HepG2 (cell line): Measurements from ENCODE around the gene RHBDF2. TPM values are rescaled to one million over a fixed set of nuclear protein-coding genes. Genes with fewer than 3 reads are reported as not detected.
A peak's percentile ranks its signal among the peaks of the same experiment; 100 is the strongest.

ENCODE experiments used
- CBX5 ChIP-seq: sonication (generic); formaldehyde crosslinking; IDR thresholded peaks from 2 replicates; pipeline ENCODE4 v1.4.0; 2020; ENCODE audit warnings: missing genetic modification reagents, borderline replicate concordance
- CEBPB ChIP-seq: IDR thresholded peaks from 2 replicates; pipeline ENCODE4 v1.6.1; 2011; ENCODE audit warnings: low read depth, low read length, improper control_type of control experiment, borderline replicate concordance
- GMEB2 ChIP-seq: IDR thresholded peaks from 2 replicates; pipeline ENCODE4 v1.6.1; 2016; ENCODE audit warnings: missing biosample characterization, missing genetic modification reagents, low read depth
- HOXA3 ChIP-seq: sonication (generic); formaldehyde crosslinking; IDR thresholded peaks from 2 replicates; pipeline ENCODE4 v1.5.0; 2020; ENCODE audit warnings: missing genetic modification reagents
- KDM5A ChIP-seq: fragments of 200-600 bp; sonication (generic); IDR thresholded peaks from 2 replicates; pipeline ENCODE4 v1.7.0; 2018; ENCODE audit warnings: antibody characterized with exemption, mild to moderate bottlenecking, low read length, borderline replicate concordance
- MXD1 ChIP-seq: sonication (generic); formaldehyde crosslinking; IDR thresholded peaks from 2 replicates; pipeline ENCODE4 v1.4.0; 2020; ENCODE audit warnings: mild to moderate bottlenecking, missing genetic modification reagents
- RARG ChIP-seq: sonication (generic); formaldehyde crosslinking; IDR thresholded peaks from 2 replicates; pipeline ENCODE4 v1.4.0; 2020; ENCODE audit warnings: low read depth, mild to moderate bottlenecking, missing genetic modification reagents
- SNAPC4 ChIP-seq: sonication (generic); formaldehyde crosslinking; IDR thresholded peaks from 2 replicates; pipeline ENCODE4 v1.4.0; 2020; ENCODE audit warnings: mild to moderate bottlenecking, missing genetic modification reagents
- UBTF ChIP-seq: sonication (generic); formaldehyde crosslinking; IDR thresholded peaks from 2 replicates; pipeline ENCODE4 v1.4.0; 2020; ENCODE audit warnings: mild to moderate bottlenecking, missing genetic modification reagents
- XBP1 ChIP-seq: sonication (generic); formaldehyde crosslinking; IDR thresholded peaks from 2 replicates; pipeline ENCODE4 v1.5.0; 2020; ENCODE audit warnings: missing genetic modification reagents
- YEATS2 ChIP-seq: sonication (generic); formaldehyde crosslinking; IDR thresholded peaks from 2 replicates; pipeline ENCODE4 v1.4.0; 2020; ENCODE audit warnings: missing genetic modification reagents, borderline replicate concordance
- ZFAT ChIP-seq: sonication (generic); formaldehyde crosslinking; conservative IDR thresholded peaks from 2 replicates; pipeline ENCODE4 v1.8.1; 2023; ENCODE audit warnings: missing genetic modification reagents, inconsistent platforms
- ZNF512B ChIP-seq: sonication (generic); formaldehyde crosslinking; IDR thresholded peaks from 2 replicates; pipeline ENCODE4 v1.5.1; 2020; ENCODE audit warnings: missing genetic modification reagents, mild to moderate bottlenecking, borderline replicate concordance
- ZNF557 ChIP-seq: sonication (generic); formaldehyde crosslinking; IDR thresholded peaks from 2 replicates; pipeline ENCODE4 v1.4.0; 2020; ENCODE audit warnings: missing genetic modification reagents
- ZNF777 ChIP-seq: sonication (generic); formaldehyde crosslinking; IDR thresholded peaks from 2 replicates; pipeline ENCODE4 v1.4.0; 2020; ENCODE audit warnings: missing genetic modification reagents
- ZNF780A ChIP-seq: sonication (generic); formaldehyde crosslinking; IDR thresholded peaks from 2 replicates; pipeline ENCODE4 v1.8.0; 2022; ENCODE audit warnings: mild to moderate bottlenecking, missing genetic modification reagents, moderate library complexity
- polyA plus RNA-seq, 8 experiments: library from polyadenylated mRNA; depleted of rRNA in 3 of 8; stranded (reverse) in 7 of 8; unstranded in 1 of 8; fragments of >200 nt; fragmentation: Illumina TruSeq in 4 of 8; extraction: Trizol in 4 of 8; gene quantifications; 2 replicates each; pipeline versions ENCODE4 v1.2.1 to v1.2.3, GENCODE V29; 2011 to 2016; ENCODE audit warnings: low read depth in 4 of 8, missing spikeins in 1 of 8, mixed read lengths in 1 of 8; ENCODE audit not compliant: insufficient read depth in 1 of 8
- total RNA-seq, 5 experiments: library from RNA; depleted of rRNA; stranded (reverse); fragments of >200 nt; fragmentation: Illumina TruSeq; extraction: Trizol; gene quantifications; 2 replicates each; pipeline ENCODE4 v1.2.3, GENCODE V29; 2016; ENCODE audit warnings: low read depth in 1 of 5

Gene RHBDF2
- total and polyA plus RNA-seq, 2 of the 13 experiments (the other 11 are each of a cell fraction or from before 2014, with no cell fraction given) = 7.8 to 24.2 TPM

GRCh38 chr17:76458580-76459490 is 42.4 kb downstream of the RHBDF2 start (continued):
- TF ChIP-seq RARG = no peak
- TF ChIP-seq HOXA3 (CRISPR knock-in tag) = no peak
- no peak for TF ChIP-seq SNAPC4
- no peak for TF ChIP-seq CEBPB
- TF ChIP-seq MXD1 (CRISPR knock-in tag) = no peak
- no peak for TF ChIP-seq YEATS2 (CRISPR knock-in tag)
- no peak for TF ChIP-seq ZFAT
- TF ChIP-seq KDM5A = no peak
- no peak for TF ChIP-seq GMEB2 (CRISPR knock-in tag)
- TF ChIP-seq UBTF (CRISPR knock-in tag) = peak; percentile 16; the same call in 1 of the 2 replicates
- TF ChIP-seq XBP1 (CRISPR knock-in tag) = no peak
- TF ChIP-seq CBX5 (CRISPR knock-in tag) = no peak
- TF ChIP-seq ZNF780A (CRISPR knock-in tag) = no peak
- TF ChIP-seq ZNF557 (CRISPR knock-in tag) = no peak
- TF ChIP-seq ZNF512B (CRISPR knock-in tag) = no peak
- TF ChIP-seq ZNF777 (CRISPR knock-in tag) = no peak
